H9 (cell line): Measurements from ENCODE around the gene SPDYE4. TPM values are rescaled to one million over a fixed set of nuclear protein-coding genes. Genes with fewer than 3 reads are reported as not detected.

Experiments
- DNase-seq: peaks from one replicate; pipeline ENCODE4 v3.0.0-alpha.2; 2017
- H2AFZ ChIP-seq: one replicate; pipeline ENCODE4 v1.6.1; 2013; ENCODE audit warnings: mild to moderate bottlenecking, low read length, control low read depth, moderate library complexity
- H2AK5ac ChIP-seq: 2 replicates; pipeline ENCODE4 v1.6.1; 2013; ENCODE audit warnings: low read length, control low read depth, mixed read lengths; ENCODE audit not compliant: insufficient read length
- H2BK120ac ChIP-seq: one replicate; pipeline ENCODE4 v1.6.1; 2013; ENCODE audit warnings: low read depth, mild to moderate bottlenecking, low read length, control low read depth, inconsistent platforms; ENCODE audit not compliant: poor library complexity, severe bottlenecking
- H2BK12ac ChIP-seq: 2 replicates; pipeline ENCODE4 v1.6.1; 2013; ENCODE audit warnings: low read length, control low read depth, mixed read lengths, low read depth; ENCODE audit not compliant: insufficient read length
- H2BK15ac ChIP-seq: 2 replicates; pipeline ENCODE4 v1.6.1; 2013; ENCODE audit warnings: low read depth, low read length, control low read depth
- H2BK20ac ChIP-seq: one replicate; pipeline ENCODE4 v1.6.1; 2013; ENCODE audit warnings: low read depth, mild to moderate bottlenecking, low read length, control low read depth, inconsistent platforms; ENCODE audit not compliant: poor library complexity, severe bottlenecking
- H2BK5ac ChIP-seq: 2 replicates; pipeline ENCODE4 v1.6.1; 2013; ENCODE audit warnings: low read length, control low read depth, mixed read lengths; ENCODE audit not compliant: insufficient read length
- H3K14ac ChIP-seq: 2 replicates; pipeline ENCODE4 v1.6.1; 2013; ENCODE audit warnings: low read length, control low read depth; ENCODE audit not compliant: insufficient read depth
- H3K18ac ChIP-seq: 2 replicates; pipeline ENCODE4 v1.6.1; 2013; ENCODE audit warnings: low read depth, mild to moderate bottlenecking, mixed read lengths, low read length, control low read depth; ENCODE audit not compliant: insufficient read length
- H3K23ac ChIP-seq: 2 replicates; pipeline ENCODE4 v1.6.1; 2013; ENCODE audit warnings: low read length, control low read depth, mixed read lengths, low read depth; ENCODE audit not compliant: insufficient read length
- H3K23me2 ChIP-seq: 2 replicates; pipeline ENCODE4 v1.6.1; 2013; ENCODE audit warnings: low read depth, mild to moderate bottlenecking, mixed read lengths, low read length, control low read depth; ENCODE audit not compliant: insufficient read length, poor library complexity, severe bottlenecking
- H3K27ac ChIP-seq: 2 replicates; pipeline ENCODE4 v1.5.1; 2013; ENCODE audit warnings: low read length, control low read depth, mixed read lengths, low read depth; ENCODE audit not compliant: insufficient read length
- H3K27me3 ChIP-seq: 2 replicates; pipeline ENCODE4 v1.6.1; 2013; ENCODE audit warnings: low read length, control low read depth, inconsistent platforms; ENCODE audit not compliant: insufficient read depth
- H3K4ac ChIP-seq: 2 replicates; pipeline ENCODE4 v1.6.1; 2013; ENCODE audit warnings: low read depth, mild to moderate bottlenecking, control low read depth, inconsistent platforms, low read length, moderate library complexity
- H3K4me1 ChIP-seq: 2 replicates; pipeline ENCODE4 v1.6.1; 2013; ENCODE audit warnings: low read length, control low read depth, inconsistent platforms; ENCODE audit not compliant: insufficient read depth
- H3K4me2 ChIP-seq: 2 replicates; pipeline ENCODE4 v1.6.1; 2013; ENCODE audit warnings: low read length, control low read depth, mixed read lengths; ENCODE audit not compliant: insufficient read length, insufficient read depth
- H3K56ac ChIP-seq: 2 replicates; pipeline ENCODE4 v1.6.1; 2013; ENCODE audit warnings: low read depth, mild to moderate bottlenecking, mixed read lengths, low read length, control low read depth; ENCODE audit not compliant: insufficient read length
- H3K79me1 ChIP-seq: 2 replicates; pipeline ENCODE4 v1.6.1; 2013; ENCODE audit warnings: low read depth, mild to moderate bottlenecking, moderate library complexity, low read length, control low read depth, inconsistent platforms; ENCODE audit not compliant: insufficient read depth, poor library complexity, severe bottlenecking
- H3K79me2 ChIP-seq: 2 replicates; pipeline ENCODE4 v1.6.1; 2013; ENCODE audit warnings: low read length, control low read depth, inconsistent platforms; ENCODE audit not compliant: insufficient read depth
- H3K9ac ChIP-seq: 2 replicates; pipeline ENCODE4 v1.6.1; 2013; ENCODE audit warnings: low read length, control low read depth, mixed read lengths; ENCODE audit not compliant: insufficient read length; ENCODE audit errors: extremely low read depth
- H3K9me3 ChIP-seq: one replicate; pipeline ENCODE4 v1.6.1; 2013; ENCODE audit warnings: low read depth, low read length, inconsistent platforms; ENCODE audit not compliant: control insufficient read depth
- H3T11ph ChIP-seq: one replicate; pipeline ENCODE4 v1.6.1; 2013; ENCODE audit warnings: mild to moderate bottlenecking, low read length, control low read depth, inconsistent platforms
- H4K20me1 ChIP-seq: one replicate; pipeline ENCODE4 v1.6.1; 2013; ENCODE audit not compliant: control insufficient read depth, insufficient read length, insufficient read depth
- H4K5ac ChIP-seq: 2 replicates; pipeline ENCODE4 v1.6.1; 2013; ENCODE audit warnings: low read depth, mild to moderate bottlenecking, mixed read lengths, low read length, control low read depth; ENCODE audit not compliant: insufficient read length
- H4K8ac ChIP-seq: replicated peaks from 2 replicates; pipeline ENCODE4 v1.6.1; 2013; ENCODE audit warnings: low read length, control low read depth, mixed read lengths, low read depth; ENCODE audit not compliant: insufficient read length
- H4K91ac ChIP-seq: 2 replicates; pipeline ENCODE4 v1.6.1; 2013; ENCODE audit warnings: low read depth, mild to moderate bottlenecking, moderate library complexity, mixed read lengths, low read length, control low read depth; ENCODE audit not compliant: insufficient read length
- H3K27ac Mint-ChIP-seq, 3 experiments: 2 replicates in 2 of 3; 3 replicates in 1 of 3; pipeline ENCODE4 v1.8.0; 2020 to 2021; ENCODE audit warnings: mixed read lengths in 3 of 3, mild to moderate bottlenecking in 1 of 3, moderate library complexity in 1 of 3
- H3K27me3 Mint-ChIP-seq: 2 replicates; pipeline ENCODE4 v1.8.0; 2021; ENCODE audit warnings: low read depth, mild to moderate bottlenecking, moderate library complexity, mixed read lengths
- H3K36me3 Mint-ChIP-seq, 3 experiments: 2 replicates in 2 of 3; 3 replicates in 1 of 3; pipeline ENCODE4 v1.8.0; 2020 to 2021; ENCODE audit warnings: low read depth in 3 of 3, mixed read lengths in 3 of 3; ENCODE audit not compliant: insufficient read depth in 1 of 3
- H3K4me1 Mint-ChIP-seq, 2 experiments: 2 replicates each; pipeline ENCODE4 v1.8.0; 2020; ENCODE audit warnings: mixed read lengths in 2 of 2
- H3K4me3 Mint-ChIP-seq, 2 experiments: 2 replicates in 1 of 2; 3 replicates in 1 of 2; pipeline ENCODE4 v1.8.0; 2020 to 2021; ENCODE audit warnings: mild to moderate bottlenecking in 2 of 2, mixed read lengths in 2 of 2, moderate library complexity in 1 of 2
- H3K9me3 Mint-ChIP-seq, 2 experiments: 2 replicates in 1 of 2; 3 replicates in 1 of 2; pipeline ENCODE4 v1.8.0; 2020; ENCODE audit warnings: mild to moderate bottlenecking in 2 of 2, mixed read lengths in 2 of 2, moderate library complexity in 1 of 2
- WGBS: extraction: QIAGEN DNeasy Blood & Tissue Kit; methylation state at CpG from one replicate; pipeline ENCODE4 v1.1.7; 2013; ENCODE audit warnings: missing lambda C conversion rate, low lambda C conversion rate, mixed read lengths; ENCODE audit not compliant: insufficient read length; ENCODE audit errors: extremely low coverage; 5-methylcytosine and 5-hydroxymethylcytosine counted together
- total RNA-seq: library from RNA; stranded (reverse); gene quantifications from 2 replicates; pipeline ENCODE4 v1.2.1, GENCODE V29; 2021
- TF ChIP-seq, protein P1 (sequence below): fragments of 200-600 bp; sonication (generic); conservative IDR thresholded peaks from 3 replicates; pipeline ENCODE4 v1.8.0; 2021; ENCODE audit warnings: antibody characterized with exemption, mild to moderate bottlenecking

Gene SPDYE4
- total RNA-seq, 1 experiment from 2014 or later, result not detected

GRCh38 chr17:8710813-8711212 lies 47.5 kb downstream of the SPDYE4 start:
- H2BK12ac ChIP-seq, result no peak overlapping the region
- no peak overlapping the region for H3K18ac ChIP-seq
- no peaks in the 10 kb centered on the region for H3K4me1 ChIP-seq
- Mint-ChIP-seq H3K36me3 (no peaks in the 10 kb centered on the region), H3K4me1 (peaks cover 2 to 9% of the 10 kb centered on the region in 2 experiments; a peak in 3 of 4 replicates), H3K27me3 (peaks cover 6% of the 10 kb centered on the region), H3K4me3 (no peak overlapping the region), H3K27ac (no peak overlapping the region), H3K9me3 (no peaks in the 10 kb centered on the region; a peak in 1 of 5 replicates)
- H2AFZ ChIP-seq, result no peak overlapping the region
- H3K27ac ChIP-seq, result no peak overlapping the region
- H3K79me1 ChIP-seq, result no peaks in the 10 kb centered on the region
- H3K23me2 ChIP-seq, result no peaks in the 10 kb centered on the region
- H3K4me2 ChIP-seq, result no peak overlapping the region
- no peak overlapping the region for H2BK120ac ChIP-seq
- no peak for DNase-seq
- WGBS, result no CpG with 5 or more reads among the region's 5 CpGs
- no peak overlapping the region for H3K56ac ChIP-seq
- no peak overlapping the region for H2BK5ac ChIP-seq
- H2AK5ac ChIP-seq, result no peak overlapping the region
- no peak overlapping the region for H3K23ac ChIP-seq
- H3K9me3 ChIP-seq, result no peaks in the 10 kb centered on the region
- H2BK15ac ChIP-seq, result no peak overlapping the region
- H3K4ac ChIP-seq, result no peak overlapping the region
- H3K9ac ChIP-seq, result no peak overlapping the region
- H4K20me1 ChIP-seq, result no peaks in the 10 kb centered on the region
- no peak overlapping the region for H2BK20ac ChIP-seq
- no peaks in the 10 kb centered on the region for H3K27me3 ChIP-seq
- TF ChIP-seq, protein P1, sequence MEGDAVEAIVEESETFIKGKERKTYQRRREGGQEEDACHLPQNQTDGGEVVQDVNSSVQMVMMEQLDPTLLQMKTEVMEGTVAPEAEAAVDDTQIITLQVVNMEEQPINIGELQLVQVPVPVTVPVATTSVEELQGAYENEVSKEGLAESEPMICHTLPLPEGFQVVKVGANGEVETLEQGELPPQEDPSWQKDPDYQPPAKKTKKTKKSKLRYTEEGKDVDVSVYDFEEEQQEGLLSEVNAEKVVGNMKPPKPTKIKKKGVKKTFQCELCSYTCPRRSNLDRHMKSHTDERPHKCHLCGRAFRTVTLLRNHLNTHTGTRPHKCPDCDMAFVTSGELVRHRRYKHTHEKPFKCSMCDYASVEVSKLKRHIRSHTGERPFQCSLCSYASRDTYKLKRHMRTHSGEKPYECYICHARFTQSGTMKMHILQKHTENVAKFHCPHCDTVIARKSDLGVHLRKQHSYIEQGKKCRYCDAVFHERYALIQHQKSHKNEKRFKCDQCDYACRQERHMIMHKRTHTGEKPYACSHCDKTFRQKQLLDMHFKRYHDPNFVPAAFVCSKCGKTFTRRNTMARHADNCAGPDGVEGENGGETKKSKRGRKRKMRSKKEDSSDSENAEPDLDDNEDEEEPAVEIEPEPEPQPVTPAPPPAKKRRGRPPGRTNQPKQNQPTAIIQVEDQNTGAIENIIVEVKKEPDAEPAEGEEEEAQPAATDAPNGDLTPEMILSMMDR, result no peak
- no peak overlapping the region for H3K14ac ChIP-seq
- no peak overlapping the region for H4K5ac ChIP-seq
- H4K8ac ChIP-seq, result no peak overlapping the region
- no peaks in the 10 kb centered on the region for H3K79me2 ChIP-seq
- no peak overlapping the region for H3T11ph ChIP-seq
- no peak overlapping the region for H4K91ac ChIP-seq
